ENCODE data around the gene ANKS1A. TPM values are rescaled to one million over a fixed set of nuclear protein-coding genes. Genes with fewer than 3 reads are reported as not detected.
"Not testable (repeated sequence)": the region's sequence is repeated elsewhere in the genome, so short reads cannot be mapped to it uniquely, and the experiment has no call there.

Gene ANKS1A
- total and polyA plus RNA-seq, 2 experiments from 2014 or later = 3.2 to 4.4 TPM

- WGBS, 2 experiments (ENCODE audit: low coverage in 1 of 2, low lambda C conversion rate in 2 of 2, missing lambda C conversion rate in 2 of 2) = 89 to 95% methylated on average over 12 of the region's 12 CpGs
Measured at GRCh38 chr6:35003886-35004530, 115.0 kb downstream of the ANKS1A start.

GRCh38 chr6:35007016-35007415 is 118.0 kb downstream of the ANKS1A start:
- 52 to 57% methylated on average over 2 of the region's 2 CpGs for WGBS, 2 experiments (ENCODE audit: low coverage in 1 of 2, low lambda C conversion rate in 2 of 2, missing lambda C conversion rate in 2 of 2)
- H3K27ac ChIP-seq = no peak overlapping the region
- H3K79me2 ChIP-seq (ENCODE audit: insufficient read depth) = no peaks in the 10 kb centered on the region
- no peaks in the 10 kb centered on the region for H3K9me2 ChIP-seq (ENCODE audit: insufficient read depth)
- H3K9ac ChIP-seq = no peak overlapping the region
- H2AFZ ChIP-seq = no peak overlapping the region
- no peaks in the 10 kb centered on the region for H3F3A ChIP-seq (ENCODE audit: insufficient read depth)
- H3K4me1 ChIP-seq (ENCODE audit: insufficient read depth) = no peaks in the 10 kb centered on the region
- H3K4me3 ChIP-seq = no peak overlapping the region
- DNase-seq = no peak
- H3K27me3 ChIP-seq (replicated peaks; ENCODE audit: insufficient read depth) = no peaks in the 10 kb centered on the region
- no peaks in the 10 kb centered on the region for H4K20me1 ChIP-seq (ENCODE audit: insufficient read depth)
- no peak overlapping the region for H3K4me2 ChIP-seq (ENCODE audit: unreplicated experiment)
- in situ Hi-C loops (cut with MboI) = no loop called here
- H3K9me3 ChIP-seq (ENCODE audit: low read depth) = no peaks in the 10 kb centered on the region
- no peak for TF ChIP-seq EZH2 (IDR thresholded peaks at IDR 0.05; ENCODE audit: insufficient read depth, poor library complexity, severe bottlenecking)
- TF ChIP-seq EZH2phosphoT487 (IDR thresholded peaks at IDR 0.05; ENCODE audit: insufficient read depth, low read depth) = no peak
- no peaks in the 10 kb centered on the region for H3K36me3 ChIP-seq (ENCODE audit: low read depth)

More at GRCh38 chr6:35003886-35004530, 115.0 kb downstream of the ANKS1A start:
- H3K79me2 ChIP-seq (ENCODE audit: insufficient read depth); H3K36me3 ChIP-seq (ENCODE audit: low read depth); H3K9ac ChIP-seq; DNase-seq; H4K20me1 ChIP-seq (ENCODE audit: insufficient read depth); H3K9me2 ChIP-seq (ENCODE audit: insufficient read depth); H3K27ac ChIP-seq; H3F3A ChIP-seq (ENCODE audit: insufficient read depth); H3K4me1 ChIP-seq (ENCODE audit: insufficient read depth); H3K4me3 ChIP-seq; H3K27me3 ChIP-seq (replicated peaks; ENCODE audit: insufficient read depth); H3K4me2 ChIP-seq (ENCODE audit: unreplicated experiment); in situ Hi-C loops (cut with MboI); H3K9me3 ChIP-seq (ENCODE audit: low read depth); H2AFZ ChIP-seq: not testable (repeated sequence)

- no peaks in the 10 kb centered on the region for H3K4me1 ChIP-seq (ENCODE audit: insufficient read depth)
- no peak for DNase-seq
- no peak overlapping the region for H3K4me2 ChIP-seq (ENCODE audit: unreplicated experiment)
- no peaks in the 10 kb centered on the region for H3K79me2 ChIP-seq (ENCODE audit: insufficient read depth)
- no peak overlapping the region for H3K4me3 ChIP-seq
- in situ Hi-C loops (cut with MboI) = no loop called here
- no peaks in the 10 kb centered on the region for H3K36me3 ChIP-seq (ENCODE audit: low read depth)
- no peak overlapping the region for H3K27ac ChIP-seq
- H3K9ac ChIP-seq = no peak overlapping the region
- H3K9me3 ChIP-seq (ENCODE audit: low read depth) = no peaks in the 10 kb centered on the region
- peaks cover 3% of the 10 kb centered on the region; the same call in 1 of the 2 replicates for H3F3A ChIP-seq (ENCODE audit: insufficient read depth)
- WGBS, 2 experiments (ENCODE audit: low coverage in 1 of 2, low lambda C conversion rate in 2 of 2, missing lambda C conversion rate in 2 of 2) = 98% methylated on average over 7 of the region's 7 CpGs
- TF ChIP-seq EZH2phosphoT487 (IDR thresholded peaks at IDR 0.05; ENCODE audit: insufficient read depth, low read depth) = no peak
- H3K9me2 ChIP-seq (ENCODE audit: insufficient read depth) = no peaks in the 10 kb centered on the region
- H2AFZ ChIP-seq = no peak overlapping the region
- no peaks in the 10 kb centered on the region for H4K20me1 ChIP-seq (ENCODE audit: insufficient read depth)
- H3K27me3 ChIP-seq (replicated peaks; ENCODE audit: insufficient read depth) = no peaks in the 10 kb centered on the region
Measured at GRCh38 chr6:35008858-35009257, 119.8 kb downstream of the ANKS1A start.

- in situ Hi-C loops (cut with MboI) = no loop called here
Measured at GRCh38 chr6:35011096-35012041, 122.3 kb downstream of the ANKS1A start.

More at GRCh38 chr6:35011096-35012041, 122.3 kb downstream of the ANKS1A start:
- Histone ChIP-seq H2AFZ (no peak overlapping the region), H3K4me3 (no peak overlapping the region), H3K9ac (no peak overlapping the region), H3F3A (ENCODE audit: insufficient read depth) (peaks cover 27% of the 10 kb centered on the region), H3K36me3 (ENCODE audit: low read depth) (no peaks in the 10 kb centered on the region), H3K9me3 (ENCODE audit: low read depth) (no peaks in the 10 kb centered on the region), H3K4me2 (ENCODE audit: unreplicated experiment) (no peak overlapping the region), H3K4me1 (ENCODE audit: insufficient read depth) (peaks cover 21% of the 10 kb centered on the region), H3K27me3 (replicated peaks; ENCODE audit: insufficient read depth) (no peaks in the 10 kb centered on the region), H3K9me2 (ENCODE audit: insufficient read depth) (no peaks in the 10 kb centered on the region), H4K20me1 (ENCODE audit: insufficient read depth) (no peaks in the 10 kb centered on the region), H3K79me2 (ENCODE audit: insufficient read depth) (no peaks in the 10 kb centered on the region), H3K27ac (no peak overlapping the region)
- TF ChIP-seq EZH2 (IDR thresholded peaks at IDR 0.05; ENCODE audit: insufficient read depth, poor library complexity, severe bottlenecking) (no peak), EZH2phosphoT487 (IDR thresholded peaks at IDR 0.05; ENCODE audit: insufficient read depth, low read depth) (no peak)
- WGBS, 2 experiments (ENCODE audit: low coverage in 1 of 2, low lambda C conversion rate in 2 of 2, missing lambda C conversion rate in 2 of 2) = 70 to 72% methylated on average over 4 of the region's 4 CpGs
- DNase-seq = no peak
